GM19193 (cell line): ENCODE data around the gene C19orf81.

Experiments used
- POLR2A ChIP-seq: IDR thresholded peaks from 4 replicates; pipeline ENCODE4 v1.6.1; 2011; ENCODE audit not compliant: insufficient read depth, insufficient read length; ENCODE audit errors: extremely low read depth

The C19orf81 gene

GRCh38 chr19:50632151-50632835 lies 17.0 kb upstream of the C19orf81 start:
- TF ChIP-seq POLR2A: no peak

GRCh38 chr19:50633359-50633758 lies 15.9 kb upstream of the C19orf81 start:
- no peak for TF ChIP-seq POLR2A

- no peak for TF ChIP-seq POLR2A
These were observed 15.3 kb upstream of the C19orf81 start for GRCh38 chr19:50633973-50634372.

GRCh38 chr19:50636317-50637085 lies 12.7 kb upstream of the C19orf81 start:
- TF ChIP-seq POLR2A: no peak

- TF ChIP-seq POLR2A: no peak
These were observed 10.6 kb upstream of the C19orf81 start for GRCh38 chr19:50638600-50638999.

GRCh38 chr19:50639121-50640112 lies 9.8 kb upstream of the C19orf81 start, which contains the start of gene SYT3:
Gene SYT3 (minus strand): TSS chr19:50639881. CDS start chr19:50637411, 2,470 bp downstream.
- TF ChIP-seq POLR2A: no peak

GRCh38 chr19:50640368-50640767 lies 8.9 kb upstream of the C19orf81 start:
- no peak for TF ChIP-seq POLR2A

DNA sequence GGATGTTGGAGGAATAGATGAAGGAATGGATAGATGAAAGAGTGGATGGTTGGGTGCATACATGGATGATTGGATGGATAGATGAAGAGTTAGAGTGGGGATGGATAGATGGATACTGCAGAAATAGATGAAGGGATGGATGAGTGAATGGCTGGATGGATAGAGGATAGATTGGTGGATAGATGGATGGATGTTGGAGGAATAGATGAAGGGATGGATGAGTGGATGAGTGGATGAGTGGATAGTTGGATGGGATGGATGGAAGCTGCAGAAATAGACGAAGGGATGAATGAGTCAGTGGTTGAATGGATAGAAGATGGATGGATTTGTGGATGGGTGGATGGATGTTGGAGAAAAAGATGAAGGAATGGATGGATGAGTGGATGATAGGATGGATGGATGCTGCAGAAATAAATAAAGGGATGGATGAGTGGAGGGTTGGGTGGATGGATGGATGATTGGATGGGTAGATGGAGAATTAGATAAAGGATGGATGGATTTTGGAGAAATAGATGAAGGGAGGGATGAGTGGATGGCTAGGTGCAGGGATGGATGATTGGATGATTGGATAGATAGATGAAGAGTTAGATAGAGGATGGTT lies 4.8 kb upstream of the C19orf81 start:
- TF ChIP-seq POLR2A: no peak

DNA sequence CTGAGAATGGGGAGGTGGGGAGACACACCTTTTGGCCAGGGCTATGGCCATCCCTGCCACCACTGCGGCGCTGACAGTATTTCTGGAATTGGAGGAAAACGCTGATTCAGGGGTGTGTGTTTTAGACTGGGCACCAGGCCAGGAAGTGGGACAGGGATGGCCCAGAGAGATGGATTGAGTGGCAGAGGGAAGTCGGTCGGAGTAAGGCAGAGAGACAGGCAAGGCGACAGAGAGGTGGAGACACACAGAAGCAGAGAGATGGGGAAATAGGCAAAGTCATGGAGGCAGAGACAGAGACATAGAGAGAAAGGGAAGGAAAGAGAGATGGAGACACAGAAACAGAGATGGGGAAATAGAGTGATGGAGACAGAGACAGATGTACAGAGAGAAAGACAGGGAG lies 4.1 kb upstream of the C19orf81 start:
- TF ChIP-seq POLR2A: no peak

DNA sequence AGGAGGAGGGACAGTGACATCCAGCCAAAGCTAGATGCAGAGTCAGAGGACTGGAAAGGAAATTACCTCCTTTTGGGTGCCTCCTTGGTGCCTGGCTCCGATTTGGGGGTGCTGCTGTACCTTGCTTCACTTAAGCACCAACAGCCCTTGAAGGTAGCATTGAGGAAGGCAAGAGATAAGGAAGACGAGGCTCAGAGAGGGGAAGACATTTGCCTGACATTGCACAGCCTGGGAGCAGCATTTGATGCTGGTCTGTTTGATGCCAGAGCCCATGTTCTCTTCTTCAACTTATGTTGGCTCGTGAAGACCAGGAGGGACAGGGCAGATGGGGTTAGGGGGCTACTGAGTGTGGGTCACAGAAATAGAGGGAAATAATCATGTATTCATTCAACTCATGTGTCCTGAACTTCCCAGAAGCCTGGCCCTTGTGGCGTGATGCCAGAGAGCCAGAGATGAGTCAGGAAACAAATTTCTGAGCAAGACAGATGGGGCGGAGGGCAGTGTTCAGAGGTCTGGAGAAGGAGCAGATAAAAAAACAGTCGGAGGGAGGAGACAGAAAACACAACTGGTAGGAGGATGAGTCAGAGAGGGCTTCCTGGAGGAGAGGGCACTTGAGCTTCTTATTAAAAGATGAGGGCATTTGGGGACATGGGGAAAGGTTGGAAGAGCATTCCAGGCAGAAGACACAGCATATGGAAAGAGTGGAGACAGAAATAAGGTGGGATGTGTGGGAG lies 3.0 kb upstream of the C19orf81 start:
- no peak for TF ChIP-seq POLR2A

GRCh38 chr19:50647879-50648615 lies 1.2 kb upstream of the C19orf81 start:
- TF ChIP-seq POLR2A: no peak

DNA sequence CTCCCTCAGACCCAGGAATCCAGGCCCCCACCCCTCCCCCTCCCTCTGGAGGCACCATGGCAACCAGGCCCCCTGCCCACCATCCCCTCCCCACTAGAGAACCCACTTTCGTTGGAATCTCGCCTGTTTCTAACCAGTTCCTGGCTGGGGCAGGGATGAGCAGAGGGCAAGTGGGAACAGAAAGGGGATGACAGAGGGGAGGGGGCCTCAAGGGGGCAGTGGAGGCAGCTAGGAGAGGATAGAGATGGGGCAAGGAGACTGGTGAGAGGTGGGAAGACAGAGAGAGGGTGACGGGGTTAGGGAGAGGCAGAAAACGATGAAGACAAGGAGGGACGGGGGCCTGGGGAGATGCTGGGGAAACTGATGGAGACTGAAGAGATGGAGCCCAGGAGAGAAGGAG lies 586 bp upstream of the C19orf81 start:
- TF ChIP-seq POLR2A: no peak

DNA sequence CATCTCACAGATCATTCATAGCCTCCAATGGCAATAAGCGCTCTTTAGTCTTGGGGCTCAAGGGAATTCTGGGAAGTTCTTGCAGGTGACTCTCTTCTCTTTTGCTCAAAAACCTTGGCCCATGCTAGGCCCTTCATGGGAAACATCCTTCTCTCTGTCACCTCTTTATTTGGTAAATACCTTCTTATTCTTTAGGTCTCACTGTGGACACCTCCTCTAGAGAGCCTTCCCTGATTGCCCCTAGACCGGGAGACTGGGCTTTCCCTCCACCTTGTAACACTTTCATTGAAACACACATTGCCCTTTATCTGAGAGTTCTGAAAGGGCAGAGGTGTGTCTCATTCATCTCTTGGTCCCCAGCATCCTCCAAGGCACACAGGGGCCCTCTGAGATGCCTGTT lies 1.9 kb downstream of the C19orf81 start:
- no peak for TF ChIP-seq POLR2A
